Stimulated activated CD4-positive, alpha-beta T cell treated with anti-CD3 and anti-CD28 coated beads, Interleukin-15, amount 100 ng/mL, for 1 hour (primary cell): ENCODE results near the gene MAP3K5.
"Not testable (repeated sequence)": the region's sequence is repeated elsewhere in the genome, so short reads cannot be mapped to it uniquely, and the experiment has no call there.

Experiments
- DNase-seq, 2 donors: peaks; one replicate each; pipeline ENCODE4 v3.0.0-alpha.2; 2020; ENCODE audit warnings: low read depth in 1 of 2, low spot score in 1 of 2

The MAP3K5 gene

DNA sequence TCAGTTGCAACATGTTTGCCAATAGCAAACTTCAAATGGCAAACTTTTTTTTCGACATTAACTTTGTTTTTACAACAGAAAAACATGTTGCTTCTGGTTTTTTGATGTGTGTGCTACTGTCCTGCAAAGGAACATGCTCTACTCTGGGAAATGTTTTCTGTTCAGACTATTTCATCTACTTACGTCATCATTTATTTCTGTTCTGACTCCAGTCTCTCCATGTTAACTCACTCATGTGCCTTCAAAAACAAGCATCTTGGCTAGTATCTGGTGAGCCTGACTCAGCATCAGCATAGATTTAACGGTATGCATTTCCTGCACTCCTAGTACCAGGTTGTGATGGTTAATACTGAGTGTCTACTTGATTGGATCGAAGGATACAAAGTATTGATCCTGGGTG, 206.0 kb downstream of the MAP3K5 start:
- no peak for DNase-seq

DNA sequence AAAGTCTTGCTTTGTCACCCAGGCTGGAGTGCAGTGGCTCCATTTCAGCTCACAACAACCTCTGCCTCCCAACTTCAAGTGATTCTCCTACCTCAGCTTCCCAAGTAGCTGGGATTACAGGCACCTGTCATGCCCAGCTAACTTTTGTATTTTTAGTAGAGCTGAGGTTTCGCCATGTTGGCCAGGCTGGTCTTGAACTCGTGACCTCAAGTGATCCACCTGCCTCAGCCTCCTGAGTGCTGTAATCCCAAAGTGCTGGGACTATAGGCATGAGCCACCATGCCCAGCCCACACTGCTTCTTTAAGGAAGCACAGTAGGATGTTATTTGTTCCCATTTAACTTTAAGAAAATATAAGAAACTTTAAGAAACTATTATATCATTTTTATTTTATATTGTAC, 206.8 kb downstream of the MAP3K5 start:
- not testable (repeated sequence) for DNase-seq

DNA sequence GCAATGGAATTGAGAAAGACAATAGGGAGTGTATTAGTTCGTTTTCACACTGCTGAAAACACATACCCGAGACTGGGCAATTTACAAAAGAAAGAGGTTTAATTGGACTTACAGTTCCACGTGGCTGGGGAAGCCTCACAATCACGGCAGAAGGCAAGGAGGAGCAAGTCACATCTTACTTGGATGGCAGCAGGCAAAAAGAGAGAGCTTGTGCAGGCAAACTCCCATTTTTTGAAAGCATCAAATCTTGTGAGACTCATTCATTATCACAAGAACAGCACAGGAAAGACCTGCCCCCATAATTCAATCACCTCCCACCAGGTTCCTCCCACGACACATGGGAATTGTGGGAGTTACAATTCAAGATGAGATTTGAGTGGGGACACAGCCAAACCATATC, 208.0 kb downstream of the MAP3K5 start:
- not testable (repeated sequence) for DNase-seq

DNA sequence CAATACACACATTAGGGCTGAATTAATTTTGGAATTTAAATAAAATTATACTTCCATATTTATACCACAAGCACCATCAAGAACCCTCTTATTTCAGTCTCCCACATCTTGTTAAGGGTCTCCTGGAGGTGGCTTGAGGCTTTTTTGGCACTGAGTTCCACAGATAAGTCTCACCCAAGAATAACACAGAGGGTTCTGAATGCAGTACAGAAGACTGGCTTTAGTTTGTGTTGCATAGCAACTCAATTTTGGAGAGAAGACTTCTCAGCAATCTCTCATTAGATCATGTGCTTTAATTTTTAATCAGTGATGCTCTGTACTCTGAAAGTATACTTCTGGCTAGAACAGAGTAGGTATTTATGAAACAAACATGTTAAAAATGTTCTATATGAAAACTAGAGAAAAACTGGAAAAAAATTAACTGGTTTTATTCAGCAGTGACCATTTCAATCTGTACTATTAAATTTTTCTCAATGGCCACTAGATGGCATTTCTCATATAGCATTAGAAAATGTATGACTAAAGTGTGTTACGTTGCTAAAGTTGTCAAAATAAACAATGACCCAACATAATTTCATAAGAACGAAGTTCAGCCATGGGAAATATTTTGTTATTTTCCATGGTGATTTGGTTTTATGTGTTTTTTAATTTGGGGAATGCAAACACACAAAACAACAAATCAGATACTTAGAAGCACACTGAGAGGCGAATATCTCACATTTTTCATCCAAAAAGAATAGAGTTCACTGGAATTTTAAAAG, 209.4 kb downstream of the MAP3K5 start:
- no peak for DNase-seq

DNA sequence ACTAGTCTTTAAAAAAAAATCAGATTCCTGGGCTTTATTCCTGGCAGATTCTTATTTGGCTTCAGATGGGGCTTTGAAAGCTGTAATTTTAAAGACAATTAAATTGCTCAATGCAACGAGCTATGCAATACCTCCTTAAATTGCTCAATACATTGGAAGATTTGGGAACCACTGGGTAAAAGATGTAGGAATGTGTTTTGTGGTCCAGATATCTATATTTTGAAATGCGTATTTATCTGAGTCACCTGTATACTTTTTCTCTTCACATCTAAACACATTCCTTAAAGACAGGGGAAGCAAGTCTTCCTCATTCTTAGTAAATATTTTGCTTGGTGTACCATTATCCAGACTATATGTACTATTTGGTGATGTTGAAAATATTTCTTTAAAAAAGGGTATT, 212.5 kb downstream of the MAP3K5 start:
- no peak for DNase-seq

DNA sequence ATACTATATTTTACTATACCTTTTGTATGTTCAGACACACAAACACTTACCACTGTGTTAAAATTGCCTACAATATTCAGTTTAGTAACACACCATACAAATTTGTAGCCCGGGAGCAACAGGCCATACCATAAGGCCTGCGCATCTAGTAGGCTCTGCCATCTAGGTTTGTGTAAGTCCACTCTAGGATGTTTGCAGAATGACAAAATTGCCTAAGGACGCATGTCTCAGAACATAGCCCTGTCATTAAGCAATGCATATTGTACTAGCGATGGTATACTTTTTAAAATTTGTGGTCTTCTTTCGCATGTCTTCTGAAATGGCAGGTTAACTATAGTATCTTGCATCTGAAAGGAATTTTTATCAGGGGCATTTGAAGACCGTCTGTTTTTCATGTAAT, 215.5 kb downstream of the MAP3K5 start:
- DNase-seq, result no peak

DNA sequence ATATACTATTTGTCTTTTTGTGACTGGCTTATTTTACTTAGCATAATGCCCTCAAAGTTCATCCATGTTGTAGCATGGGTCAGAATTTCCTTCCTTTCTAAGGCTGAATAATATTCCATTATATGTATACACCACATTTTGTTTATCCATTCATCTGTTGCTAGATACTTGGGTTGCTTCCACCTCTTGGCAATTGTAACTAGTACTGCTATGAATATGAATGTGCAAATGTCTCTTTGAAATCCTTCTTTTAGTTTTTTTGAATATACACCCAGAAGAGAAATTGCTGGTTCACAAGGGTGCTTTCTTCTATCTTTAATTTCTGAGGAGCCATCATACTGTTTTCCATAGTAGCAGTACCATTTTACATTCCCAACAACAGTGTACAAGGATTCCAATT, 220.8 kb downstream of the MAP3K5 start:
- no peak for DNase-seq

DNA sequence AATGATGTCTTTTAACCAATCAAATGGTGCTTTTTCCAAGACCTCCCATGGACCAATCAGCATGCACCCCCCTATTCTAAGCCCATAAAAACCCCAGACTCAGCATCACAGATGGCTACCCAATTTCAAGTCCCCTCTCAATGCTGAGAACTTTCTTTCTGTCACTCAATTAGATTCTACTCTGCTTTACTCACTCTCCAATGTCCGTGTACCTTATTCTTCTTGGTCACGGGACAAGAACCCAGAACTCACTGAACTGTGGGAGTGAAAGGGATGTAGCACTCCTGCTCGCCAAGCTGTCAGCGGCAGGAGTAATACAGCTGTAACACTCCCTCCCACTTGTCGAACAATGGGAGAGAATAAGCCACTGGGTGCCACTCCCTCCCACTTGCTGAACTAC, 221.2 kb downstream of the MAP3K5 start:
- DNase-seq, result no peak

DNA sequence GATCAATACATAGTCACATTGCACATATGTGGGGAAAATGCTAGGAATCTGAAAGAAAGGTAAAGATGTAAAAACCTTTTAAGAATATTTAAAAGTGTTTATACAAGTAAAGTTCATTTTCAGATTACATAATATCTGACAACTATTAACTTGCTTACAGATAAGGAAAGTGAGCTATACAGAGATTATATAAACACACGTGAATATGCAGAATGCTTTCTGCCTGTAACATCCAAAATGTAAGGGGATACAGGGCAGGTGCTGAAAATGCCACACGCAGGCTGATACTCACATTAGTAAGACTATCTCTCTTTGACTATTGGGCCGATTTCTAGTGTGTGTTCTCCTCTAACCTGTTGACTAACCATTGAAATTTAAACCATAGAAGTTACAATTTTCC, 224.1 kb downstream of the MAP3K5 start:
- DNase-seq, result no peak

DNA sequence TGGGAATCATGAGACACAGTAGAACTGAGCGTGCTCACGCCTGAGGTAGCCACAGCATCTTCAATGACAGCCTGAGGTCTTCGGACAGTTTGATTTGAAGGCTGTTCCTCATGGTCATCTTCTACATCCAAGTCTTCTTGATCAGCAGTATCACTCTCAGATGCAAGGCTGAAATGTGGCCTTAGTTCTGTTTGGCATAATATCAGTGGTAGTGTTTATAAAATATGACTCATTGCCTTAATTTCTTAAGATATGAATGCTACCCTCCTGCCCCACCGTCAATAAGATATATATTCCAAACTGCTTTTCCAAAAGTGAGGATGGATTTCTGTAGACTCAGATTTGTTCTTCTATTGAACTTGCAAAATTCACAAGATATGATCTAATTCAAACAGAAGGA, 224.6 kb downstream of the MAP3K5 start:
- no peak for DNase-seq

DNA sequence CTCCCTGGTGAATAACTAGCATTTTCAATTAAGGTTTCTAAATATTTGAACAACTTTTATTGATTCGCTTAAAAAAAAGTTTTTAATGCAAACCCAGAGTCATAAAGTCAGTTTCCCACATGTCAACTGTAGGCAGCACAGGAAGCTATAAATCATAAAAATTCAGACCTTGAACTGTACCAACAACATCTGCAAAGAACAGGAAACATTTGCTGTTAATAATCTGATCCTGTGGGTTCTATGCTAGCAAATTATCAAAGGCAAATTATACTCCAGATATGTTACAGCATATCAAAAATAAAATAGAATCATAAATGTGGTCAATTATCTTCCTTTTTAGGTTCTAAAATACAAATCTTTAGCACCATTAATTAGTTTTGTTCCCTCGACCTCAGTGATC, 225.4 kb downstream of the MAP3K5 start:
- no peak for DNase-seq

DNA sequence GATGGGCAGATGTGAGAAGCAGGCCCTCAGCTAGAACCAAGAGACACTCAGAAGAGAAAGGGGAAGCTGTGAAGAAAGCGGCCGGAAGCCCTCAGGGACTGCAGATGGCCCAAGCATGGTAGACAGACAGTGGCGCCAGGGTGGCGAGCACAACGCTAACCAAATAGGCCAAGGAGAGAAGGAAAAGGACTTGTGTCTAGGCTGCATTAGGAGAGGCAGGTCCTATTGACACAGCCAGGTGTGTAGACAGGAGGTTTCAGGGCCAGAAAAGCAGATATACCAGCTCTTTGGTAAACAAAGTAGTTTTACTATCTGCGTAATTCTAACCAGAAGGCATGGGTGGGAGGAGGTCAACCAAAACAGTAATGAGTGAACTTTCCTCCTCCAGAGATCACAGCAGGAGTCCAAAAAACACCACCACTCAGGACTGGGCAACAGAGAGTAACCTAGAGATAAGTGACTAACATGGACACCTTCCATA, 226.2 kb downstream of the MAP3K5 start:
- no peak for DNase-seq

DNA sequence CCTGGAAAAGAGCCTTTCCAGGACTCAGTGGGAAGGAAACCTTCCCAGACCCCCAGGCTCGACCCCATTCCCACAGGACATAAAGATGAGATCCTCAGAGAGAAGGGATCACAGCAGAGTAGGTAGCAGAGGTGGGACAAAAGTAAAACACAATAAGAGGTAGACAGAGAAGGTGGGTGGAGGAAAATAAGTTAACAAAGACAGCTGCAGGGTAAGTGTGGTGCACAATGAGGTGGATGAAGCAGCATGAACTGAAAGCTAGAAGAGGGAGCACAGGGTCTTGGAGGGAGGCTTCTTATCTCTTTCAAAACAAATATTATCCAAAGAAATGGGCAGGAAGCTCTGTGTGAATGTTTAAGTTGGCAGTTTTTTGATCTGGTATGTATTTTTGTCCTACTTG, 228.1 kb downstream of the MAP3K5 start:
- DNase-seq, result no peak

DNA sequence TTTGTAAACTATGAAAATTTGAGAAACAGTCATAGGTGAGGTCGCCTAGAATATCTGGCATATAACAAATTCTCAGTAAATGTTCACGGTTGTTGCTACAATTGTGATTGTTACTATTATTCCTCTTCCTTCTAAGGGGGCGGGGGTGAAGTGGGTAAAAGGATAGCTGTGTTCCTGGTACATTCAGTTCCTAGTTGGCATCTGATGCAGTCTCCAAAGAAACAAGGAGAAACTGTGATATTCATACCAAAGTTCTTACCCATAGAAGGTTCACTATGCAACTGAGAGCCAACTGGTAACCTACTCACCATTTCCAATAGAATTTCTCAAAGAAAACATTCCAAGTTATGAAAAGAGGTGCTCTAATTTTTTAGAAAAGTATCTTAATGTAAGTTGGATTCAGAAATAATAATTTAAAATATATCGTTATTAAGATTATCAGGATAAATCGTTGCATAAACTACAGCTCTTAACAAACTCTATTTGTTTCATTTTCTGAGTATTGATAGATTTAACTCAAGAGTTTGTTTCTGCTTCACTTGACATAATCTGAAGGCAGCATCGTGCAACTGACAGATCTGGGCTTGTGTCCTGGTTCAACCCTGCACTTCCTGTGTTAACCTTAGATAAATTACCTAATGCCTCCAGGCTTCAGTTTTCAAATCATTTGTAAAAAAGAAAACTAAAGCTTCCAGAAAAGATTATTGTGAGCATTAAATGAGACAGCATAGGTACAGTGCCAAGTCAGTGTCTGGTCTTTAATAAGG, 228.7 kb downstream of the MAP3K5 start:
- no peak for DNase-seq

DNA sequence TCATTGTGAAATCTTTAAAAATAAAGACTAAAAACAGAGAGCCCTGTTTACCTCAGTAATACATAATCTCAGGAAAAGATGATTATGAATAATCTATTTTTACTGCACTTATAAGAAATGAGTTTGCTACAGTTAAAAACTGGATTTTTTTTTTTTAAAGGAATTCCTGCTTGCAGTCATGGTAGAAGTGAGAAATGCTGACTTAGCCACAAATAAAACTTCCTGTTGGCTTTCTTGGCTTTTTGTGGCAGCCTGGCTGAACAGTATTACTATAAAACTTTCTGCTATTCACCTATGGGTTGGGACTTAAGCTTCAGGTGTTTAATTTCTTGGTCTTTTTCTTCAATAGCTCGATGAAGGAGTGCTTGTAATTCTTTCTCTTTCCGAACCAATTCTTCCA, 230.1 kb downstream of the MAP3K5 start:
- no peak for DNase-seq

DNA sequence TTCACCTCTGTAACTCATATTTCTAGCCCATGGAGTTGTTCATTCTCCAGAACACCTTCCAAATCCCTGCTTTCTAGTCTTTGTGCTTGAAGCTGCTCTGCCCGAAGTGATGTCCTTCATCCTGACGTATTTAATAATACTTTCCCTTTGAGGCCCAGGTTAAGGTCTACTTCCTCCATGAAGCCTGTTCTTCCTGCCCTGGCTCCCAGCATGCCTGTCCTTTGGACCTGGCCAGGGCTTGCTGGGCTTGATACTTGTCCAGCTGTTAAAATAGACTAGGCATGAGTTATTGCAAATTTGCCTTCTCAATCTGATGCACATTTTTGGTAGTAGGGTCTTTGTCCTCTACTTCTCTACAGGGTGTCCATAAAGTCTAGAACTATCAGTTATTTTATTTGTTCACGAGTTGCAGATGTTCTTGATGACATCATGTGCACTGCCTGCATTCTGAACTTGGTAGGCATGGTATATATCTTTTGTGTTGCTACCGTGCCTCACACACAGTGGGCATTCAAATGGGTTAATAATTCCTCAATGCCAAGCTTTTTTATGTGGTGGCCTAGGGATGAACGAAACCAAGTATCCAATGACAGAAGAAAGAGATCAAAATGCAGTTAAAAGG, 239.0 kb downstream of the MAP3K5 start:
- no peak for DNase-seq

DNA sequence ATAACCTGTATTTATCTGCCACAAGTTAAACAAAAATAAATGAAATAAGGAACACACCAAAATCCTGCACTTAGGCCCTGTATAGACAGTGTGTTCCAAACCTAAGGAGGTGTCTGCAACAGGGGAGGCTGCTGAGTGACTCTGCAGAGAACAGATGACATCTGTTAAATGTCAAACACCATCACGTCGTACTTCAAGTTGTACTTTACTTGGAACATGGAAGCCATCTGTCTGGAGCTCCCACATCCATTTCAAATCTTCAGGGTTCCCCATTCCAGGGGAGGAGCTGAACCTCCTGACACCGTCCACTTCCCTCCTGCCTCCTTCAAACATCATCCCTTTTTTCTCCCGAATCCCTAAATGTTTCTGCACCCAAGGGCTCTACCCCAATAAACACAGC, 240.2 kb downstream of the MAP3K5 start:
- no peak for DNase-seq

DNA sequence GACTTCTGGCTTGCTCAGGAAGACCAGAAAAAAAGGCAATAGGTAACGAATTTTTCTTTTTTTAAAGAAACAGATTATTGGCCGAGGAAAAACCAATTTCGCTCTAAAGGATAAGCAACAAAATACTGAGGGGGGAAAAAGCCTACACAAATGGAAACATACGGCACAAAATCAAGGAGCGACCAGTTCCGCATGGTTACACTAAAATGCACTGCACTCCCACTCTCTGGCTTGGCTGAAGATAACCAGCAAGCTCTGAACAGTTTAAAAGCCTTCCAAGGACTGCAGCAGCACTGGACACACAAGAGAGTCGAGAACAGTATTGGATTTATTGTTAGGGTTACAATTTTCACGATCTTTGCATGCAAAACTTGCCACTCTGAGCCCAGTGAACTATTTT, 241.2 kb downstream of the MAP3K5 start:
- DNase-seq, result no peak

DNA sequence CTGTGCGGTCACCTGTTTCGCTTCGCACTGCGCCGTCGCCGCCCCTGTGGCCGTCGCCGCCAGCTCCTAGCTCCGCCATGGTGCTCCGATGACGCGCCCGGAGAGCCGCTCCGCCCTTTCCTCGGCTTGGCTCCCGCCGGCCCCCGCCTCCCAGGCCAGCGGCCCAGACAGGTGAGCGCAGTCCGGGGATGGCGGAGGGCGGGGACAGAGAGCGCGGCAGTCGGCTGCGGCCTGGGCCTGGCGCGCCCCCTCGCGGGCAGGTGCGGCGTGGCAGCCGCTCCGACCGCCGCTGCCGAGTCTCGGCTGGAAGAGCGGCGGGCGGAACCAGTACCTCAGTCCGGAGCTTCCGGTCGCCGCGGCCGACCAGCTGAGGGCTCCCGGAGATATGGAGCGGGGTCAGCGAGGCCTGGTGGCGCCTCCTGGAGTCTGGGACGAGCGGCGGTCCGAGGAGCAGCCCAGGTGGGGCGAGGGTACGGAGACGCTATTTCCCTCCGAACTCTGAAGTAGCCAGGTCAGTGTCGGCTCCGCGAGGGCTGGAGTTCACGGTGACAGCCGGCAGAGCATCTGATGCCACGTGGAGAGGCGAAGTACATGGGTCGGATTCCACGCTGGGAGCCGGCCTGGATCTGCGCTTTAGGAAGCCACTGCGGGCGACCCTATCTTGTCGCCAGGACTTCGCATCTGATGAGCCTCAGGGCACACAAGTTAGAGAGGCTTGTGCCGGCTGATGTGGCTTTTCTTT, 241.8 kb downstream of the MAP3K5 start, which contains the start of gene MAP7:
TSS of gene MAP7 (minus strand) at position 93 of the 742 bp plus-strand sequence. CDS start at position 79, 14 bp downstream.
- peak; percentile 26 to 57 for DNase-seq

DNA sequence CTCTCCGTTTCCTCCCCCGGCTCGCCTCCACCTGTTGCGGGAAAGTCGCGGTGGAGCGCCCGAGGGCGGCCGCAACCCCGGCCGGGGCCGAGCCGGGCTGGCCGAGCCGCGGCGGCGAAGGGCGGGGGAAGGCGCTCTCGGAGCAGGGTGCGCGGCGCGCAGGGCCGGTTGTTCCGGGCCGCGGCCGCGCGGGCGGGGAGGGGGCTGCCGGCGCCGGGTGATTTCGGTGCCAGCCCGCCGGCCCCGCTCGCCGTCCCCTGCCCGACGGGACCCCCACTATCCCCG, 242.3 kb downstream of the MAP3K5 start:
- DNase-seq, result no peak

DNA sequence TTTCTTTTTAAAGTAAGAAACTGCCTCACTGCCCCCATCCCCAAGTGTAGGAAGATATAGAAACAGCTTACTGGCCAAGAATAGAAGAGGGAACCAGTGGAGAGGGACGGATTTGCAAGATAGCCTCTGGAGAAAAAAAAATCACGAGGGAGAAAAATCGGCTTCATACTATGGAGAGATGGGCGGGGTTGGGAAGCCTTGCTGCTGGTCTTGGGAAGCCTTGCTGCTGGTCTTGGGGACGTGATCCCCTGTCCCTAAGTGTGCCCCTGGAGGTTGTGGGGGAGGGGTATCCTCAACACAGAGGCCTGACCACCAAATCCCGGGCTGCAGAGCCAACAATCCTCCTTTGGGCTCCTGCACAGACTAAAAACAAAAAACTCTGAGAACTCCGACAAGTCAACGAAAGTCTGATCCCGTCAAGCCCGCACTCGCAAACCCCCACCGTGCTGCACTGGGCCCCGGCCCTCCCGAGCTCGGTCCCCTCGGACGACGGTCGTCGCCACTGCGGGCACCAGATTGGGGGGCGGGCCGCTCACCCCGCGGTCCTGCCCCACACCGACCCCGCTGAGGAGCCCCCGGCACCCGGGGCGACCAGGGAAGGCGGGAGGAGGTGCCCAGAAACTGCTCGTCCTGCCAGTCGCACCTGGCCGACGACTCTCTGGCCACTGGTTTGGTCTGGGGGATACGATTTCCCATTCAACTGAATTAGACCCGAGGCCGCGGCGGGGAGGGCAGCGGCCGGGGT, 242.8 kb downstream of the MAP3K5 start:
- no peak for DNase-seq
